Panc1 (cell line): ENCODE measurements around the gene OGFOD3.

Experiments used
- POLR2AphosphoS5 ChIP-seq: IDR thresholded peaks from 2 replicates; pipeline ENCODE4 v1.6.1; 2012; ENCODE audit warnings: mild to moderate bottlenecking, low read depth, low read length, moderate library complexity
- SIN3A ChIP-seq: IDR thresholded peaks from 2 replicates; pipeline ENCODE4 v1.6.1; 2012; ENCODE audit warnings: low read depth, mild to moderate bottlenecking, low read length, moderate library complexity, borderline replicate concordance; ENCODE audit not compliant: insufficient read depth
- TCF7L2 ChIP-seq: IDR thresholded peaks from 2 replicates; pipeline ENCODE4 v1.6.1; 2011; ENCODE audit warnings: mild to moderate bottlenecking, low read depth, low read length, inconsistent platforms
- TF ChIP-seq, protein P1 (sequence below): fragments of 450-650 bp; IDR thresholded peaks from 2 replicates; pipeline ENCODE4 v1.5.1; 2017; ENCODE audit warnings: mild to moderate bottlenecking

DNA sequence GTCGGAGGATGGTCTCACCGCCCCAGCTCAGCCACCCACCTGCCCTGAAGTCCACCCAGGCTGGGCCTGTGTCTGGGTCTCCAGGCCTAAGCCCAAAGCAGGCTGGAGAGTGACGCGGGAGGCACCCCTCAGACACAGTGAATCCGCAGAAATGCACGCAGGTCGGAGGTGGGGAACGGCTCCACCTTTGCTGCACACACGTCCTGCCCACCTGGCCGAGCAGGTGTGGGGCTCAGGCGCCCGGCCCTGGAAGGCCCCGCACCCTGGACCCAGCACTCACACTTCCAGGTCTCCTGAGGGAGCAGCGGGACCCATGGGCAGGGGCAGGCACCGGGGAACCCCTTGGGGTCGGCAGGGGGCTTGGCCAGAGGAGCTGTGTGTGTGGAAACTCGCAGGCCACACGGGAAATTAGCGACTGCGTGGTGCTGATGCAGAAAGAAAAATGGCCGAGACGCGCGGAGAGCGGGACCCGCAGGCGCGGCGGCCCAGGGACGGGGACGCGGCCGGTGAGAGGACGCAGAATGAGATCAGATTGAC lies 21.5 kb upstream of the OGFOD3 start:
- TF ChIP-seq, protein P1, sequence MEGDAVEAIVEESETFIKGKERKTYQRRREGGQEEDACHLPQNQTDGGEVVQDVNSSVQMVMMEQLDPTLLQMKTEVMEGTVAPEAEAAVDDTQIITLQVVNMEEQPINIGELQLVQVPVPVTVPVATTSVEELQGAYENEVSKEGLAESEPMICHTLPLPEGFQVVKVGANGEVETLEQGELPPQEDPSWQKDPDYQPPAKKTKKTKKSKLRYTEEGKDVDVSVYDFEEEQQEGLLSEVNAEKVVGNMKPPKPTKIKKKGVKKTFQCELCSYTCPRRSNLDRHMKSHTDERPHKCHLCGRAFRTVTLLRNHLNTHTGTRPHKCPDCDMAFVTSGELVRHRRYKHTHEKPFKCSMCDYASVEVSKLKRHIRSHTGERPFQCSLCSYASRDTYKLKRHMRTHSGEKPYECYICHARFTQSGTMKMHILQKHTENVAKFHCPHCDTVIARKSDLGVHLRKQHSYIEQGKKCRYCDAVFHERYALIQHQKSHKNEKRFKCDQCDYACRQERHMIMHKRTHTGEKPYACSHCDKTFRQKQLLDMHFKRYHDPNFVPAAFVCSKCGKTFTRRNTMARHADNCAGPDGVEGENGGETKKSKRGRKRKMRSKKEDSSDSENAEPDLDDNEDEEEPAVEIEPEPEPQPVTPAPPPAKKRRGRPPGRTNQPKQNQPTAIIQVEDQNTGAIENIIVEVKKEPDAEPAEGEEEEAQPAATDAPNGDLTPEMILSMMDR = no peak
- TF ChIP-seq POLR2AphosphoS5 (0 out of 2 replicates have a peak, but pooled peaks have one; percentile 3), SIN3A (no peak), TCF7L2 (no peak)
